HG03378 (cell line): ENCODE measurements around the gene SDSL.

Experiments
- ATAC-seq: cut with Tn5 transposase; IDR thresholded peaks from one replicate; pipeline ENCODE4 v1.9.1; 2021; ENCODE audit warnings: mild to moderate bottlenecking, moderate library complexity; ENCODE audit not compliant: unreplicated experiment

Gene SDSL, protein sequence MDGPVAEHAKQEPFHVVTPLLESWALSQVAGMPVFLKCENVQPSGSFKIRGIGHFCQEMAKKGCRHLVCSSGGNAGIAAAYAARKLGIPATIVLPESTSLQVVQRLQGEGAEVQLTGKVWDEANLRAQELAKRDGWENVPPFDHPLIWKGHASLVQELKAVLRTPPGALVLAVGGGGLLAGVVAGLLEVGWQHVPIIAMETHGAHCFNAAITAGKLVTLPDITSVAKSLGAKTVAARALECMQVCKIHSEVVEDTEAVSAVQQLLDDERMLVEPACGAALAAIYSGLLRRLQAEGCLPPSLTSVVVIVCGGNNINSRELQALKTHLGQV

DNA sequence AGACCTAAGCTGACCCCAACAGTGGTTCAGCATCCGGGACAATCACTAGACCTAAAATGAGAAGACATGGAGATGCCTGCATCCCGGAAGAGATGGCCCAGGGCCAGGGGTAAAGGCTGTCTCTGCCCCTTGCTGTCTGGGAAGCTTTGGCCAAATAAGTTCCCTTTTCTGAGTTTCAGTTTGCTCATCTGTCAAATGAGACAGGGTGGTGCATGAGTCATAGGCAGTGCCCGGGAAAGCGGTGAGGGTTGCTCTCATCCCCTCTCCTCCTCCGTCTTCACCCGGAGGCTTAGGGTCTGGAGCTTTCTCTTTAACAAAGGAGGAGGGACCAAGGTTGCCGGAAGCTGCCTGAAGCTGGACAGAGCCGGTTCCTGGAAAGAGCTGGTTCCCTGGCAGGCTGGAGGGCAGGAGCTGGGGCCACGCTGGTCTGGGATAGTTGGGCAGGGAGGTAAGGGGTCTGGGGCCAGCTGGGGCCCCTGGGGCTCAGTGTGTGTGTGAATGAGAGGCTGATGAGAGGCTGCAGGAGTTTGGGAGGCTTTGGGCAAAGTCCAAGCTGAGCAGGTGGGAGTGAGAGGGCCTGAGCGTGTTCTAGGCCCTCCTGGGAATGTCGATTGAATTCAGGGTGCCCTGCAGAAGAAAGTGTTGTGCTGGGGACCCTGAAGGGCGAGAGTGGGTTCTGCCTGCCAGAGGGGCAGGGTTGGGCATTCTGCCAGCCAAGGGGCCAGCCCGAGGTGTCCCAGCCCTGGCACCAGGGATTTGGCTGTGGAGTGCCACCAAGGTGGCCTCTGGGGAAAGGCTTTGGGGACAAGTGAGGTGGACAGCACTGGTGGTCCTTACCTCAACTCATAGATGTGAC lies at the start of gene SDSL:
SDSL (plus strand) TSS at position 351 of the 856 bp plus-strand sequence. CDS start 5,603 bp downstream, outside the sequence.
- peak; percentile 90 for ATAC-seq

DNA sequence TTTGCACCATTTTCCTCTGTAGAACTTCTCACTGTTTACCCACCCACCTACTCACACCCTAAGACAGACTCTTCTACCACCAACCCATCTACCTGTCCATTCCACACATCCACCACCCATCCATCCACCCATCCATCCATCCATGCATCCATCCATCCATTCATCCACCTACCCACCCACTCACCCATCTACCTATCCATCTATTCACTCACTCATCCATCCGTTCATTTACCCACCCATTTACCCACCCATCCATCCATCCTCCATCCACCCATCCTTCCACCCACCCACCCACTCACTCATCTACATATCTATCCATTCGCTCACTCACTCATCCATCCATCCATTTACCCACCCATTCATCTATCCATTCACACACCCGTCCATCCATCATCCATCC lies 48.7 kb upstream of the SDSL start:
- ATAC-seq: no peak

DNA sequence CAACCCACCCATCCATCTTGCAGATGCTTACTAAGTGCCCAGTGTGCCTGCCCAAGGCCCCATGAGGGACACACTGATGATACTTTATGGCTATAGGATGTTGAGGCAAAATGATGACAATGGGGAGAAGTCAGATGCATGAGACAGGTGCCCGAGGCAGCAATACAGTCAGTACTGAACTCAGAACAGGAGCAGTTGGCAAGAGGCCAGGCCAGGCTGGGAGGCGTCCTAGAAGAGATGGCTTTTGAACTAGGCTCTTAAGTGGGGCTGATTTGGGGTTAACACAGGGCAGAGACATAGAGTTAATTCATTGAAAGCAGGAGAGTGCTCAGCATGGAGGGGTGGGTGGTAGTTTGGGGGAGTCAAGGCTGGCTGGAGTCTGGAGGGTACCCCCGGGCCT lies 48.2 kb upstream of the SDSL start:
- ATAC-seq: no peak

DNA sequence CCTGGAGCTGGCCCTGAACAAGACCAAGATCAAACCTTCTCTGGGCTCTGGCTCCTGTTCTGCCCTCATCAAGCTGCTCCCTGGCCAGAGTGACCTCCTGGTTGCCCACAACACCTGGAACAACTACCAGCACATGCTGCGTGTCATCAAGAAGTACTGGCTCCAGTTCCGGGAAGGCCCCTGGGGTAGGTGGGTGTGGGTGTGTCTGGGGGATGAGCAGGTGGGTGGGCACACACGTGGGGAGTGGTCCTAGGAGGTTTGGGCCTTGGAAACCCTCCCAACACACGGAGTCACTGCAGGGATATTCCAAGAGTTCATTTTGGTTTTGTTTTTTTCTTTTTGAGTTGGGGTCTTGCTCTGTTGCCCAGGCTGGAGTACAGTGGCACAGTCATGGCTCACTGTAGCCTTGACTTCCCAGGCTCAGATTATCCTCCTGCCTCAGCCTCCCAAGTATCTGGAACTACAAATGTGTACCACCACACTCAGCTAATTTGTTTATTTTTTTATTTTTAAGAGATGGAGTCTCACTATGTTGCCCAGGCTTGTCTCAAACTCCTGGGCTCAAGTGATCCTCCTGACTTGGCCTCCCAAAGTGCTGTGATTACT lies 47.3 kb upstream of the SDSL start:
- ATAC-seq: no peak

DNA sequence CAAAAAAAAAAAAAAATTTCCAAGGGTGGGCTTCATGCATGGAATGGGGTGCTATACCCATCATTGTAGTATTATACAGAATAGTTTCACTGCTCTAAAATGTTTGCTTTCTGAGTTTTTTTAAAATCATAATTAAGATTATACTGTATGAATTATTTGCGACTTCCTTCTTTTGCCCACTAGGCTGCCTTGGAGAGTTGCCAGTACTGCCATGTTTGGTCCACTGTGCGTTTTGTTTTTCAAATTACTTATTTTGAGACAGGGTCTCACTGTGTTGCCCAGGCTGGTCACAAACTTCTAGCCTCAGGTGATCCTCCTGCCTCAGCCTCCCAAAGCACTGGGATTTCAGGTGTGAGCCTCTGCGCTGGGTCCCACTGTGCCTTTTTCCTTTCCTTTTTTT lies 43.9 kb upstream of the SDSL start:
- ATAC-seq: no peak

DNA sequence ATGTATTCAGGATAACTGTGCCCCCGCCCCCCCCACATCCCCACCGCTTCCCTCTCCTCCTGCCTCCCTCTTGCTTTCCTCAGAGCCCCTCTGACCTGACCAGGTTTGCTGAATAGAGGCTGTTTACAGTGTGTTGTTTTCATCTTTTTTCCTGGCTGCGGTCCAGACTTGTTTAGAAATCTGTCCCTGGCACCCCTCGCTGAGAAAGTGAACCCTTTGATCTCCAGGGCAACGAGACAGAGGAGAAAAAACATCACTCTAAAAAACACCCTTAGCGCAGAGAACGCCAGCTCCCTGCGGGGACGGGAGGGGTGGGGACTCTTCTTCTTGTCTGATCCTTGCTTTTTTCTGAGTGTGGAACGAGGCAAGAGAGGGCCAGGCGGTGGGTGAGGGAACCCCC lies 41.0 kb upstream of the SDSL start:
- ATAC-seq: no peak

DNA sequence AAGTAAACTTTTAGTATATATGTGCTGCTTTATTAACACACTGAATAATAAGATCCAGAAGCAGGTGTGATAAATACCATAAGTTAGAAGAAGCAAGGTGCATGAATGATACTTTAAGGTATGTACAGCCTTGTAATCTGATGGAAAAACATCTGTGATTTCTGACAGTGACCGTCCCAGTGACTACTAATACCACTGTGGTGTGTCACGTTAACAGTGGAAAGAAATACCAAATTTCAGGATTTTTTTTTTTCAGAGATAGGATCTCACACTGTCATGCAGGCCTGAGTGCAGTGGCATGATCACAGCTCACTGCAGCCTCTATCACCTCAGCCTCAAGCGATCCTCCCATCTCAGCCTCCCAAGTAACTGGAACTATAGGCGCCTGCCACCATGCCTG lies 40.0 kb upstream of the SDSL start:
- ATAC-seq: no peak

DNA sequence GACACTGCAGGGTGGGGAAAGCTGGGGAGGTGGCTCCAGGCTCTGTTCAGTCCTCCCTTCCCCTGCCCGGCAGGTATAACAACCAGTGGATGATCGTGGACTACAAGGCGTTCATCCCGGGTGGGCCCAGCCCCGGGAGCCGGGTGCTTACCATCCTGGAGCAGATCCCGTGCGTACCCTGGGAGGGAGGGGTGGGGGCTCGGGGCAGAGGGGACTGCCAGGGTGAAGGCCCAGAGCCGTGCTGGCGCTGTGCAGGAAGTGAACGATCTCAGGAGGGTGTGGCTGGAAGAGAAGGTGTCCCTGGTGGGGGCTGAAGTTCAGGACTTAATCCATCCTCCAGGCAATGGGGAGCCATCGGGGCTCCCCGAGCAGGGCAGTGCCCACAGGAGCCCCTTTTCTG lies 37.4 kb upstream of the SDSL start:
- no peak for ATAC-seq

DNA sequence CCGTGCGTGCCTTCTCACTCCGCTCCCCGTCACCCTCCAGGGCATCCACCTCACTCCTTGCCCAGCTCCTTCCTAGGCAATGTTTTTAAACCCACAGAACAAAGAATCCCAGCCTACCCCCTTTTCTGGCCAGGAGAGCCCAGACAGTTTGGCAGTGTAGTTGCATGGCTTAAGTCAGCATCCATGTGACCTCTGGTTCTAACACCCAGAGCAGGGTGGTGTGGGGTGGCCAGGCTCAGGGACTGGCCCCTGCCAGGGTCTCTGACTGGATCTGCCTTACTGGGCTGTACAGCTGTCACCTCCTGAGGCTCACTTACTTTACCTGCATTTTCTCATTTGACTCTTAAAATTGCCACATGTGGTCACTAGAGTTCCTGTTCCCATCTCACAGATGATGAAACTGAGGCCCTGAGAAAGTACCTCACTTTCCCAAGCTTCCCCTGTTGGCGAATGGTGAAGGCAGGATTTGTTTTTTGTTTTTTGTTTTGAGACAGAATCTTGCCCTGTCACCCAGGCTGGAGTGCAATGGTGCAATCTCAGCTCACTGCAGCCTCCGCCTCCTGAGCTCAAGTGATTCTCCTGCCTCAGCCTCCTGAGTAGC lies 36.8 kb upstream of the SDSL start:
- no peak for ATAC-seq

DNA sequence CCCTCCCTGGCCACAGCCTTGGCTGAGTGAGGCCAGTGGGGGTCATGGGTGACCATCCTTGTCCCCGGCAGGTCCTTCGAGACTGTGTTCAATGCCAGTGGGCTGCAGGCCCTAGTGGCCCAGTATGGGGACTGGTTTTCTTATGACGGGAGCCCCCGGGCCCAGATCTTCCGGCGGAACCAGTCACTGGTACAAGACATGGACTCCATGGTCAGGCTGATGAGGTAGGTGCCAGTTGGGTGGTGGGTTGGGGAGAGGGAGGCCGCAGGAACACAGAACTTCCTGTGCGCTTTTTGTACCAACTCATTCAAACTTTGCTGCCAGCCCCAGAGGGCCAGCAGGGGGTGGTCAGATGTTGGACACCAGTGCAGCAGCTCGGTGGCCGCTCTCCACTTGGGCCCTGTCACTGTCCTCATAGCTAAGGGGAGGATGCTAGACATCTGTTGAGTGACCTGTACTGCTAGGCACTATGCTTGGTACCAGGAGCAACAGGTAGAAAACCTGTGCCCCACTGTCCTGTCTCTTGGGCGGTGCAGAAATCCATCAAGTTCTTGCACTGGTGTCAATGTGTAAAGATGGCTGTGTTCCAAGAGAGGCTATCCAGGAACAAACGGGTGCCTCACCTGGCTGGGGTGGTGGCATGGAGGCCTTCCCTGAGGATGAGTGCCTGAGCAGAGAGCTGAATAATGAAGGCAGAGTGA lies 35.2 kb upstream of the SDSL start:
- no peak for ATAC-seq

DNA sequence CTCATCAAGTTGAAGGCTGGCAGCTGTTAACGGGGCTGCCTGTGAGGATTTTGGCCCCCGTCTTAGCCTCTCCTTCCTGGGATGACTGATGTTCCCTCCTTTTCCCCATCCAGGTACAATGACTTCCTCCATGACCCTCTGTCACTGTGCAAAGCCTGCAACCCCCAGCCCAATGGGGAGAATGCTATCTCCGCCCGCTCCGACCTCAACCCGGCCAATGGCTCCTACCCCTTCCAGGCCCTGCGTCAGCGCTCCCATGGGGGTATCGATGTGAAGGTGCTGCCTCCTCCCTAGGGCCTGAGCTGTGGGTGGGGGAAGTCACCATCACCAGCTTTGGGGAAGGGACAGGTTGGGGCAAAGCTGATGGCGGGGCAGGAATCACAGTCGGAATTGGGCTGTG lies 34.5 kb upstream of the SDSL start:
- no peak for ATAC-seq

DNA sequence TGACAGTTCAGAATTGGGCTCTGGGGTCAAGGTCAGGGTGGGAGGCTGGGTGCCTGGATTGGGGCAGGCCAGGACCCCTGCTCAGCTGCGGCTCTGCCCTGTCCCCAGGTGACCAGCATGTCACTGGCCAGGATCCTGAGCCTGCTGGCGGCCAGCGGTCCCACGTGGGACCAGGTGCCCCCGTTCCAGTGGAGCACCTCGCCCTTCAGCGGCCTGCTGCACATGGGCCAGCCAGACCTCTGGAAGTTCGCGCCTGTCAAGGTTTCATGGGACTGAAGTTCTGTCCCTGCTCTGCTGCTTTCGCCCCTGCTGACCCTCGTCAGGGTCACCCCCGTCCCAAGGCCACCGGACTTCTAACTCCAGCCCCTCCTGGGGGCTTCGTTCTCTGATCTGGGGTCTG lies 33.8 kb upstream of the SDSL start:
- ATAC-seq: no peak

DNA sequence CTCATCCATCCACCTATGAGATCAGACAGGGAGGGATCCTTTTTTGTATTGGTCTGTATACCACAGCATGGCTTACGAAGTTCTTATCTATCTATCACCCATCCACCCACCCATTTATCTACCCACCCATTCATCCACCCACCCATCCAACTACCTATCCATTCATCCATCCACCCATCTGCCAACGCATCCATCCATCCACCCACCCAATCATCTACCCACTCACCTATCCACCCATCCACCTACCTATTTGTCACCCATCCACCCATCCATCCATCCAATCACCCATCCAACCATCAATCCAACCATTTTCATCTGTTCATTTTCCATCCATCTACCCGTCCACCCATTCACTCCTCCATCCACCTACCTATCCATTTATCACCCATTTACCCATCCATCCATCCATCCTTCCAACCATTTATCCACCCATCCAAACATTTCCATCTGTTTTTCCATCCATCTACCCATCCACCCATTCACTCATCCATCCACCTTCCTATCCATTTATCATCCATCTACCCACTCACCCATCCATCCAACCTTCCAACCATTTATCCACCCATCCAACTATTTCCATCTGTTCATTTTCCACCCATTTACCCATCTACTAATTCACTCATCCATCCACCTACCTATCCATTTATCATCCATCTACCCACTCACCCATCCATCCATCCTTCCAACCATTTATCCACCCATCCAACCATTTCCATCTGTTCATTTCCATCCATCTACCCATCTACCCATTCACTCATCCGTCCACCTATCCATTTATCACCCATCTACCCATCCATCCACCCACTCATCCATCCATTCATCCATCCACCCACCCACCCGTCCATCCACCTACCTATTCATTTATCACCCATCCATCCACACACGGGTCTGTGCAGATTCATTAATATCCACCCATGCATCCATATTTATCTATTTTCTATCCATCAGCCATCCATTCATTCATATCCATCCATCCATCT lies 31.8 kb upstream of the SDSL start:
- ATAC-seq: no peak

DNA sequence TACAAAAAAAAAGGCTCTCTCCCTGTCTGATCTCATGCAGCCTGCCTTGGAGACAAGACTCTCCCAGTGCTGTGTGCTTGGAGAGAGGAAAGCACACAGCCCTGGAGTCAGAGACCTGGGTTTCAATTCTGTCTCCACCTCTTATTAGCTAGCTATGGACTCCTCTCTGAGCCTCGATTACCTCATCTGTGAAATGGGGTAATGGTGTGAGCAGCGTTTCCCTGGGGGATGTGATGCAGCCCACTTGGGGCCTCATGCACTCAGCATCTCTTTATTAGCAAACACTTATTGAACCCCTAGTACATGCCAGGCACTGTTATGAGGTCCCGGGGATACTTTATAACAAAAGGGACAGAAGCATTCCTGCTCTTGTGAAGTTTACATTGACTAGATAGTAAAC lies 31.0 kb upstream of the SDSL start:
- ATAC-seq: no peak

DNA sequence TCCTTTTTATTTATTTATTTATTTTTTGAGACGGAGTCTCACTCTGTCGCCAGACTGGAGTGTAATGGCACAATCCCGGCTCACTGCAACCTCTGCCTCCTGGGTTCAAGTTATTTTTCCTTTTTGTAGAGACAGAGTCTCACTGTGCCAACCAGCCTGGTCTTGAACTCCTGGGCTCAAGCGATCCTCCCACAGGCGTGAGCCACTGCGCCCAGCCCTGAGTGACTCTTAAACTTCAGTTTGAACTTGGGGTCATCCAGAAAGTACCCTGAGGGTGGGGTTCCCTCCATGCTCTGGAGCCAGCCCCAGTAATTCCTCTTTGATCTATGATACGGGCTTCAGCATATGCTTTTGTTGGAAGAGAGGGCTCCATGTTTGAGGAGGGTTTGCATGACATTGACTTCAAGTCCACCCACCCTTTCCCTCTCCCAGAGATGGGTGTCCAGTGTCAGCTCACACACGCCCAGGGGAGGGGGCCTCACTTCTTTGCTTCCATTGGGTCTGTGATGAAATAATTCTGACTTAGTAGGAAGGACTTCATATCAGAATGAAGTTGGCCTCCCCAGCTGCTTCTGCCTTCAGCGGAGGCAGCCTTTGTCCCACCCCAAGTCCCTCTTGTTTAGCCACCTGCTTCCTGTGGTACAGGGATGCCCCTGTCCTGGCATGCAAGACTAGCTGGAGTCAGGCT lies 30.4 kb upstream of the SDSL start:
- ATAC-seq: no peak

DNA sequence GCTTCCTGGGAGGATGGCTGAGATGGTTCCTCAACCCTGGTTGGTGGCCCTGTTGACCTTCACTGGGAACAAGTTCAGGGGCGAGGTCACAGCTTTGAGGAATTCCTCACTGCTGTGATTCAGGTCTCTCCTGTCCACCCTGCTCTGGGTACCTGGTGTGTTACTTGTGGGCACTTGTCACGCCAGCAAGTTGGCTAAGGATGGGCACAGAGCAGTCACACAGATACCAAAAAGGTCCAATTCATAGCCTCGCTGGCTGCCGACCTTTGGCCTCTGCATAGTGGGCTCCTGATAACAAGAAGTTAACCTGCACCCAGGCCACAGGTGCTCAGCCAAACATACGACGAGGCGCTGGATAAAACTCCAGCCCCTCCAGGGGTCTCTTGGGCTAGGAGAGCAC lies 29.7 kb upstream of the SDSL start:
- no peak for ATAC-seq

DNA sequence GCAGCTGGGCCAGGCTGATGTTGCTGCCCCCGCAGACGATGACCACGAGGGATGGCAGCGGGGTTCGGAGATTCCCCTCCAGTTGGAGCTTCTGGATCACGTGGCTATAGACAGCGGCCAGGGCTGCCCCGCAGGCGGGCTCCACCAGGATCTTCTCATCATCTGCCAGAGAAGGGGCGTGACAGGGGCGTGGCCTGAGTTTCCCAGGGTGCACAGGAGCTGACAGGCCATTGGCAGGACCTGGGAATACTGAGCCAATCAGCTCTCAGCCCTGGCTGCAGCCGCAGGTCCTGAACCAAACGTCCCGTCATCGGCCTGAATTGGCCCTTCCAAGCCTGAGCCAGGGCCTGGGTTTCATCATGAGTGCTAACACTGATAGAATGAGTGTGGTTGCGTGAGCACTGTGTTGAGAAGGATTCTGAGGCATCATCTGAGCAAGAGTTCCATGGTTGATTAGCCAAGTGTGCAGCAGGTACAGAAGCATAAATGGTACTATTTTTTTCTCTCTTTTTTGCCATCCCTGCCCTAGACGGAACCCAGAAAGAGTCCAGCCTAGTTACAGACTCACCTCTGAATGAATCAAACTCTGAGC lies 29.1 kb upstream of the SDSL start:
- ATAC-seq: no peak

DNA sequence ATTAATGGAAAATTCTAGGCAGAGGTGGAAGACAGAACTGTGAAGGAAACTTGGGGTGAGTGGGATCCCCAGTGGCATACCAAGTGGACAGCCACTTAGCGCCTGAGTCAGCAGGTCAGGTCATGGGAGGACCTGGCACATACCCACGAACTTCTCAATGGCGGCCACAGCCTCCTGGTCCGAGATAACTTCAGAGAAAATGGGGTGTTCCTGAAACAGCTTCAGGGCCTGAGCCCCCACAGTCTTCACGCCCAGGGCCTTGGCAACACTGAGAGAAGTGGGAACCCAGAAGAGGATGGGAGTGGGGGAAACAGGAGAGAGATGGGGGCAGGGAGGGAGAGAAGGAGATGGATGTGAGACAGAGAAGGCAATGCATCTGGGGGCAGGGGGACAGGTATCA lies 28.4 kb upstream of the SDSL start:
- ATAC-seq: no peak

DNA sequence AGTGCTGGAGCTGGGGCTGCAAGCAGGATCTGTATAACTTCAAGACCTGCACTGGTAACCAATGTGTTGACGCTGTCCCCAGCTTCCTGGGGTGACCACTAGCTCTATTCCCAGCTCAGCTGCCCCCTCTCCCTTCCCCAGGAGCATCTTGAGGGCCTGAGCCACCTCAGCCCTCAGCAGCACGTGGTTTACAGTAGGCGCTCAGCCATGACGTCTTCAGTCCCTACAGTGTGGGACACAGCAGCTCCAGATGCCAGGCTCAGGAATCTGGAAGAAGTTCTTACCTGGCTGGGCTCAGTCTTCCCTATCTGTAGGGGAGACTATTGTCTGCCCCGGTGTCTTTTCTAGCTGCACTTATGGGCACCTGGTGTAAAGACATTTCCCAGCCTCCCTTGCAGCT lies 27.1 kb upstream of the SDSL start:
- ATAC-seq: no peak
